Epithelial cell of proximal tubule (primary cell): ENCODE measurements around the gene CDC16. TPM values are rescaled to one million over a fixed set of nuclear protein-coding genes. Genes with fewer than 3 reads are reported as not detected.

Experiments used
- DNase-seq: peaks from one replicate; pipeline ENCODE4 v3.0.0-alpha.2; 2011; ENCODE audit warnings: low read depth
- H3K4me3 ChIP-seq: 2 replicates; pipeline ENCODE4 v1.5.1; 2011; ENCODE audit warnings: low read depth, mild to moderate bottlenecking, low read length
- total RNA-seq: library from RNA; depleted of rRNA; stranded (reverse); fragments of >200 nt; gene quantifications from 2 replicates; pipeline ENCODE4 v1.2.3, GENCODE V29; 2015
- TF ChIP-seq, protein P1 (sequence below): conservative IDR thresholded peaks from 2 replicates; pipeline ENCODE4 v1.5.1; 2012; ENCODE audit warnings: low read depth, mild to moderate bottlenecking, low read length

Gene CDC16
- total RNA-seq, 1 donor from 2014 or later = 20.0 TPM

DNA sequence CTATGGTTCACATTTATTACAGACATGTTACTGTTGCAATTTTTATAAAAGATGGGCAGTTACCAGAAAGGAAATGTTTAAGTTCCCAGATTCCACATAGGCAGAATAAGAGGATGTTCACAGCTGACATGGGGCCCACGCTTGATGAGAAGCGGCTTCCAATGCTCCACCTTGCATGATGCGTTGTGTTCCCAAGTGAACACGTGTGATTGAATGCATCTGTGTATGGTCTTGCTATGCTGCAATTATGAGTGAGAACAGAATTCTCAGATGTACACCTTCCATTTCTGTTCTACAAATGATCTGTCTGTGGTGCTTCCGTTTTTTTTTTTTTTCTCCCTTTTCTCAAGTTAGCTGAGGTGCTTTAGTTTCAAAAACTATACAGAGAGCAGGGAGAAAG lies 62.2 kb downstream of the CDC16 start:
- no peak for DNase-seq
- TF ChIP-seq, protein P1, sequence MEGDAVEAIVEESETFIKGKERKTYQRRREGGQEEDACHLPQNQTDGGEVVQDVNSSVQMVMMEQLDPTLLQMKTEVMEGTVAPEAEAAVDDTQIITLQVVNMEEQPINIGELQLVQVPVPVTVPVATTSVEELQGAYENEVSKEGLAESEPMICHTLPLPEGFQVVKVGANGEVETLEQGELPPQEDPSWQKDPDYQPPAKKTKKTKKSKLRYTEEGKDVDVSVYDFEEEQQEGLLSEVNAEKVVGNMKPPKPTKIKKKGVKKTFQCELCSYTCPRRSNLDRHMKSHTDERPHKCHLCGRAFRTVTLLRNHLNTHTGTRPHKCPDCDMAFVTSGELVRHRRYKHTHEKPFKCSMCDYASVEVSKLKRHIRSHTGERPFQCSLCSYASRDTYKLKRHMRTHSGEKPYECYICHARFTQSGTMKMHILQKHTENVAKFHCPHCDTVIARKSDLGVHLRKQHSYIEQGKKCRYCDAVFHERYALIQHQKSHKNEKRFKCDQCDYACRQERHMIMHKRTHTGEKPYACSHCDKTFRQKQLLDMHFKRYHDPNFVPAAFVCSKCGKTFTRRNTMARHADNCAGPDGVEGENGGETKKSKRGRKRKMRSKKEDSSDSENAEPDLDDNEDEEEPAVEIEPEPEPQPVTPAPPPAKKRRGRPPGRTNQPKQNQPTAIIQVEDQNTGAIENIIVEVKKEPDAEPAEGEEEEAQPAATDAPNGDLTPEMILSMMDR = no peak
- H3K4me3 ChIP-seq = no peak overlapping the region

DNA sequence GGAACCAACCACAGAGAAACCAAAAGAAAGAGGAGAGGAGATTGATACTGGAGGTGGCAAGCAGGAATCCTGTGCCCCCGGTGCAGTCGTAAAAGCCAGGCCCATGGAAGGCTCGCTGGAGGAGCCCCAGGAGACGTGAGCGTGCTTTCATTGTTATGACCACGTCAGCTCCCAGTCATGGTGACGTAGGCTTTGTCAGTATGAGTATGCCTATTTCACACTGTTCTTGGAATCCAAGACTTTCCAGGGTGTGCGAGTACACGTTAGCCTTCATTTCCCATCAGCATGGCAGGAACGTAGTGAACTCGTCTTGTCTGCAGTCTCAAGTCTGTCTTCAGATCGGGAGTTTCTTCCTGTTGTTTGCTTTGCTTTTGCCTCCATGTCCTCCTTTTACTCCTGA lies 64.2 kb downstream of the CDC16 start:
- H3K4me3 ChIP-seq = no peak overlapping the region
- TF ChIP-seq, protein P1 = no peak
- DNase-seq = no peak

DNA sequence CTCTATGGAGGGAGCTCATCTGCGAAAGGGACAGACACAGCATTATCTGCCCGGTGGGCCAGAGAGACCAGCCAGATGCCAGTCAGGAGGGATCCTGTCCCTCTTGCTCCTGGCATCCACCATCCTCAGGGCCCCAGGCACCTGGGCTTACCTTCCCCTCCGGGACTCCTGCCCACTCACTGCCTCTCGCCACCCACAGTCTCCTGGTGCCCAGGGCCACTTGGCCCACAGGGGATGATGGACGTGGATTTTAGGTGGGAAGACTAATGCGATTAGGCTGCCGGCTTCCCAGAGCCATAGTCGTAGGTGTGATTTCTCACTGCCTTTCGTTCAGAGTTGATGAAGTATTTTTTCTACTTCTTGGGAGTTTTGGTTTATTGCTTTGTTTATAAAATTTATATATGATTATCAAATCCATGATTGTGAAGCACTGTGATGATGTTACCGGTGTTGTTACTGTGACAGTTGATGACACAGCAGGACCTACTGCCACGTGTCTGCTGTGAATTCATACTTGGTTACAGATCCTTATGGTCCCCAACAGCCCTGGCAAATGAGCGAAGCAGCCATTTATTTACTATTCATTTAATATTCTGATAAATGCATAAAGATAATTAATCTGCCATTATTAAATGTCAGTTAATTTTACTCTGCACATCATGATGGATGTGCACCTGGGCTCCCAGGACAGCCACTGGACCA lies 65.1 kb downstream of the CDC16 start:
- no peak for DNase-seq
- TF ChIP-seq, protein P1 = no peak

DNA sequence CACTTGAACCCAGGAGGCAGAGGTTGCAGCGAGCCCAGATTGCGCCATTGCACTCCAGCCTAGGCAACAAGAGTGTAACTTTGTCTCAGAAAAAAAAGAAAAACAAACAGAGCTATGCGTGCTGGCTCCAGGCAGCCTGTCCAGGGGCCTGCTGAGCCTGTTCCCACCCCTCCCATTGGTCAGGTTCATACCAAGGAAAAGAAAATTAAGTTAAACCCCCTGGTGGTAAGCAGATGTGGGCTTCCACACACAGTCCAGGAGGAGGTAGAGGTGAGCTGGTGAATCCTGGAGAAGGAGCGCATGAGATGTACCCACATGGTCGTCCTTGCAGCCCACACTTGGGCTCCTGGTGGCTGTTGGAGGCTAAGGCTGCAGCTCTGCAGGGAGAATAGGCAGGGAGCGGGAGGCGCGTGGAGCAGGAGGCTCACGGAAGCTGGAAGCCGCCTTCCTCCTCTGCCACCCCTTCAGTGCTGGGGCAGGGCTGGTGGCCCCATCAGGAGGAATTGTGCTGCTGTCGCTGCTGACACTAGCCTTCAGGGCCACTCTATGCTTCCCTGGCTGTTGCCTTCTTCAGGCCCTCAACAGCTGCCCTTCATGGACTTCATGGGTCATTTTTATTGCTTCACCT lies 69.1 kb downstream of the CDC16 start:
- no peak for DNase-seq
- no peak overlapping the region for H3K4me3 ChIP-seq
- TF ChIP-seq, protein P1 = no peak

More for the DNA sequence above, 65.1 kb downstream of the CDC16 start:
- no peak overlapping the region for H3K4me3 ChIP-seq

DNA sequence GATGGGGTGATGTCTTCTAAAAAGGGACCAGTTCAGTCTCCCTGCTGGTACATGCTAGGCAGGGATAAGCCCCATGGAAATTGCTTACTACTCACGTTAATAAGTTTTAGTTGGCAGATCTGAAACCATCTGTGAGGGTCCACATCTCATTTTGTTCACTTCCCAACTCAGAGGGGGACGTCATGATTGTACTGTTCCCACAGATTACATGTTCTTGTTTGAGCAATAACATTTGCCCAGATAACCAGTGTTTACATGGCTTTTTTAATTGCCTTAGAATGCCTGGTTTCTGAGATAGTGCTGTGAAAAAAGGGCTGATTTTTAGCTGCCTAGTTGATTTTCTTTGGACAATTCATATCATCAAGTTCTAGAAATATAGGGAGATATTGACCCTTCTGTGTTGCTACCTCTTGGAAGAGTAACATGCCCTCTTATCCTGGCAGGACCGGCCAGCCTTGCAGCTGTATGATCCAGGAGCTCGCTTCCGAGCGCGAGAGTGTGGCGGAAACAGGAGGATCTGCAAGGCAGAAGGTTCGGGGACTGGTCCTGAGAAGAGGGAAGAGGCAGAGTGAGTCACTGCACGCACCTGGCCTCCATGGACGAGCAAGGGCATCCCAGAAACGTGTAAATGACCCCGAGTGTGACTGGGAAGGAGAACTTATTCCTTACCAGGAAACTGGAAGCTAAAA lies 69.8 kb downstream of the CDC16 start:
- no peak overlapping the region for H3K4me3 ChIP-seq
- DNase-seq = no peak
- TF ChIP-seq, protein P1 = no peak

DNA sequence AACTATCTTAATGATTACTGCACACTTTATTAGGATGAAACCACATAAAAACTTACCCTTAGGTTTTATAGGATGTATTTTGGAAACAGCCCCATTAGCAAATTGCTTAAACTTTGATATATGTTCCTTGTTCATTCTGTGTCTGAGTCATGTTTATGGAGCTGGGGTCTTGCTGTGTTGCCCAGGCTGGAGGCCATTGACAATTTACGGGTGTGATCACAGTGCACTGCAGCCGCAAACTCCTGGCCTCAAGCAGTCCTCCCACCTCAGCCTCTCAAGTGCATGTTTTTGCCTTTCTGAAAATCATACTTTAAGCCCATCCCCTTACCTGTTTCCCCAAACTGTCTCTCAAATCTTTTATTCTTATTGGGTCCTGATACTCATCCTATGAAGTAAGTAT lies 74.4 kb downstream of the CDC16 start:
- DNase-seq = no peak
- no peak overlapping the region for H3K4me3 ChIP-seq
- TF ChIP-seq, protein P1 = no peak
